Fibroblast of lung (primary cell): ENCODE data around the gene ST6GALNAC3.

Source experiments
- EZH2 ChIP-seq: IDR thresholded peaks from 2 replicates; pipeline ENCODE4 v1.5.1; 2012; ENCODE audit warnings: low read length, control low read depth, mild to moderate bottlenecking; ENCODE audit errors: missing control alignments
- TF ChIP-seq, protein P1 (sequence below), 2 donors: IDR thresholded peaks in 1 of 2; conservative IDR thresholded peaks in 1 of 2; 1 replicate in 1 of 2; 2 replicates in 1 of 2; pipeline ENCODE4 v1.5.1; 2011 to 2012; ENCODE audit warnings: low read length in 2 of 2, control low read depth in 1 of 2, inconsistent platforms in 1 of 2, low read depth in 1 of 2, mild to moderate bottlenecking in 1 of 2

DNA sequence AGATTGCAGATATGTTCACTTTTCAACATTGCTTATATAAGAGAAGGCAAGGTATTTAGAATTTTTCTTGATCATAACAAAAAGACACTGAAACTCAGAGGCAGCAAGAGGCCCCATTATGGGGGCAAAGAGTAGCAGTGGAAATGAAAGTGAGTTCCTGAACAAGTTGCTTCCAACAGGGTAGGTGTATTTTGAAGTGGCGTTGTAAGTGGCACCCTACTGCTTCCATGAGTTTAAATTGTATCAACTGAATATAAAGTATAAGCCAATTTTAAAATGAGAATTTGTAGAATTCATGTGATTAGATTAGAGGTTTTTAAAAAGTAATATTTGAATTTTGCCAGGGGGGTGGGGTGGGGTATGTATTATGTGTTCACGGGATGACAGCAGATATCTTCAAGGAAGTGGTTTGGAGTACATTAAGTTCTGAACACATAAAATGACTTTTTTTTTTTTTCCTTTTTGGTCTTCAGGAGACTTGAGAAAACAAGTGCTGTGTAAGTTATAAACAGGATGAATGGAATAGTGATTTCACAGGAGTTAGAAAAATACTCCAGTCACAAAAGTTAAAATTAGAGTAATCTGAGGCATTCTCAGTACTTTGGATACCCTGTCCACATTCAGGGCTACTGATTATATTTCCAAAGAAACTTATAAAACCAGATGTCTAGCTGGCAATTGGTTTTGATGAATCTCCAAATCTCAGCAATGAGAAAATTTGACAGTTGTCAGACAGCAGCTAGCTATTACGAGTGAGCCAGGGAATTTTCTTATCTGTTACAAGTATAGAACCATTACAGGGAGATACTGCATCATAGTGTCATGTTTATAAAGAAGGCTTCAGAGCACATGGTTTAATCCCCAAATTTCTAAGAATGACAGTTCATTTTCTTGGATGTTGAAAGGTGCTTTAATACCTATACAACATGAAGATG lies 182.0 kb downstream of the ST6GALNAC3 start:
- TF ChIP-seq, protein P1, sequence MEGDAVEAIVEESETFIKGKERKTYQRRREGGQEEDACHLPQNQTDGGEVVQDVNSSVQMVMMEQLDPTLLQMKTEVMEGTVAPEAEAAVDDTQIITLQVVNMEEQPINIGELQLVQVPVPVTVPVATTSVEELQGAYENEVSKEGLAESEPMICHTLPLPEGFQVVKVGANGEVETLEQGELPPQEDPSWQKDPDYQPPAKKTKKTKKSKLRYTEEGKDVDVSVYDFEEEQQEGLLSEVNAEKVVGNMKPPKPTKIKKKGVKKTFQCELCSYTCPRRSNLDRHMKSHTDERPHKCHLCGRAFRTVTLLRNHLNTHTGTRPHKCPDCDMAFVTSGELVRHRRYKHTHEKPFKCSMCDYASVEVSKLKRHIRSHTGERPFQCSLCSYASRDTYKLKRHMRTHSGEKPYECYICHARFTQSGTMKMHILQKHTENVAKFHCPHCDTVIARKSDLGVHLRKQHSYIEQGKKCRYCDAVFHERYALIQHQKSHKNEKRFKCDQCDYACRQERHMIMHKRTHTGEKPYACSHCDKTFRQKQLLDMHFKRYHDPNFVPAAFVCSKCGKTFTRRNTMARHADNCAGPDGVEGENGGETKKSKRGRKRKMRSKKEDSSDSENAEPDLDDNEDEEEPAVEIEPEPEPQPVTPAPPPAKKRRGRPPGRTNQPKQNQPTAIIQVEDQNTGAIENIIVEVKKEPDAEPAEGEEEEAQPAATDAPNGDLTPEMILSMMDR (conservative IDR thresholded peaks at IDR 0.05 in 1 of 2, IDR thresholded peaks at IDR 0.05 in 1 of 2; ENCODE audit: low read depth in 1 of 2, low read length in 2 of 2): no peak
- TF ChIP-seq EZH2: no peak
